HepG2 (cell line): ENCODE results near the gene FAM117A. TPM values are rescaled to one million over a fixed set of nuclear protein-coding genes. Genes with fewer than 3 reads are reported as not detected.

Experiments
- ATAC-seq: fragments of 200-7000 bp; cut with Tn5 transposase; 3 replicates; pipeline ENCODE4 v1.9.1; 2020; ENCODE audit warnings: mild to moderate bottlenecking, moderate library complexity
- BruUV-seq: library from RNA; stranded (reverse); fragments of 400-500 nt; replicated peaks from 2 replicates; lab custom pipeline; 2021; lab: Mats Ljungman, UMichigan
- CTCF ChIA-PET: fragments of 300-600 bp; formaldehyde crosslinking; extraction: SDS; loops from one replicate; lab custom pipeline; 2021; ENCODE audit warnings: low total read pairs, inconsistent platforms, low intra/inter-chr PET ratio; lab: Yijun Ruan, JAX
- POLR2A ChIA-PET: fragments of 350-600 bp; sonication (Branson Sonifier 250); formaldehyde crosslinking; loops from one replicate; lab custom pipeline; 2020; ENCODE audit warnings: antibody characterized with exemption, inconsistent platforms; lab: Yijun Ruan, JAX
- DNase-seq: peaks from one replicate; pipeline ENCODE4 v3.0.0-alpha.2; 2015; ENCODE audit warnings: low spot score
- FAIRE-seq: peaks from 3 replicates; lab custom pipeline; 2011; peaks lifted over from hg19 to GRCh38; lab: Jason Lieb, UNC
- H2AFZ ChIP-seq: one replicate; pipeline ENCODE4 v1.6.1; 2011; ENCODE audit warnings: low read length, inconsistent platforms
- H3K27ac ChIP-seq: fragments of 300-600 bp; 3 replicates; pipeline ENCODE4 v1.8.0; 2011; ENCODE audit warnings: mixed run types, mild to moderate bottlenecking, mixed read lengths, low read length, inconsistent platforms; ENCODE audit not compliant: insufficient read depth; ENCODE audit errors: extremely low read length
- H3K27me3 ChIP-seq, 2 experiments: fragments of 200-600 bp in 1 of 2; 2 replicates in 1 of 2; 3 replicates in 1 of 2; pipeline versions ENCODE4 v1.6.0 to v1.8.0; 2011; ENCODE audit warnings: low read length in 2 of 2, mild to moderate bottlenecking in 2 of 2, moderate library complexity in 2 of 2, inconsistent platforms in 1 of 2; ENCODE audit not compliant: insufficient read depth in 2 of 2, control insufficient read depth in 1 of 2
- H3K36me3 ChIP-seq, 2 experiments: fragments of 200-600 bp in 1 of 2; replicated peaks in 1 of 2; 2 replicates in 1 of 2; 3 replicates in 1 of 2; pipeline versions ENCODE4 v1.5.1 to v1.8.0; 2011; ENCODE audit warnings: low read length in 2 of 2, inconsistent platforms in 1 of 2; ENCODE audit not compliant: insufficient read depth in 2 of 2, control insufficient read depth in 1 of 2
- H3K4me1 ChIP-seq: 2 replicates; pipeline ENCODE4 v1.5.1; 2012; ENCODE audit warnings: low read length, inconsistent platforms; ENCODE audit not compliant: insufficient read depth
- H3K4me2 ChIP-seq: 2 replicates; pipeline ENCODE4 v1.6.0; 2011; ENCODE audit warnings: low read depth, low read length, inconsistent platforms
- H3K4me3 ChIP-seq, 3 experiments: fragments of 200-600 bp in 1 of 3; sonication (generic), shearing (Covaris generic) in 1 of 3; replicated peaks in 1 of 3; 2 replicates each; pipeline ENCODE4 v1.5.1; 2011 to 2016; ENCODE audit warnings: low read length in 3 of 3, inconsistent platforms in 2 of 3, low read depth in 2 of 3, mild to moderate bottlenecking in 2 of 3, control low read depth in 1 of 3, mixed read lengths in 1 of 3; ENCODE audit not compliant: insufficient read depth in 1 of 3
- H3K79me2 ChIP-seq: one replicate; pipeline ENCODE4 v1.6.1; 2011; ENCODE audit warnings: low read length, inconsistent platforms; ENCODE audit not compliant: insufficient read depth
- H3K9ac ChIP-seq: 2 replicates; pipeline ENCODE4 v1.6.0; 2011; ENCODE audit warnings: mild to moderate bottlenecking, low read depth, low read length, inconsistent platforms; ENCODE audit not compliant: insufficient read depth
- H3K9me3 ChIP-seq: 2 replicates; pipeline ENCODE4 v1.5.1; 2012; ENCODE audit warnings: mild to moderate bottlenecking, low read length
- H4K20me1 ChIP-seq: 2 replicates; pipeline ENCODE4 v1.6.0; 2011; ENCODE audit warnings: inconsistent platforms, mild to moderate bottlenecking, low read length, moderate library complexity; ENCODE audit not compliant: insufficient read depth
- CREBL2 ChIP-seq: sonication (generic); formaldehyde crosslinking; IDR thresholded peaks from 2 replicates; pipeline ENCODE4 v1.8.1; 2023; ENCODE audit warnings: missing genetic modification reagents, mild to moderate bottlenecking, borderline replicate concordance
- CSRNP2 ChIP-seq: sonication (generic); formaldehyde crosslinking; conservative IDR thresholded peaks from 2 replicates; pipeline ENCODE4 v1.8.0; 2022; ENCODE audit warnings: low read depth, missing genetic modification reagents
- HMGA1 ChIP-seq: sonication (generic); formaldehyde crosslinking; conservative IDR thresholded peaks from 2 replicates; pipeline ENCODE4 v1.4.0; 2020; ENCODE audit warnings: missing genetic modification reagents
- KDM4B ChIP-seq: sonication (generic); formaldehyde crosslinking; IDR thresholded peaks from 2 replicates; pipeline ENCODE4 v1.4.0; 2020; ENCODE audit warnings: missing genetic modification reagents
- MBNL3 ChIP-seq: fragments of 250-450 bp; sonication (Bioruptor Pico); conservative IDR thresholded peaks from 2 replicates; pipeline ENCODE4 v1.8.0; 2022; ENCODE audit warnings: mild to moderate bottlenecking, inconsistent platforms
- MYPOP ChIP-seq: sonication (generic); formaldehyde crosslinking; IDR thresholded peaks from 2 replicates; pipeline ENCODE4 v1.8.1; 2023; ENCODE audit warnings: mild to moderate bottlenecking, moderate library complexity, missing genetic modification reagents
- NCOA1 ChIP-seq: sonication (generic); formaldehyde crosslinking; IDR thresholded peaks from 2 replicates; pipeline ENCODE4 v1.9.0; 2021; ENCODE audit warnings: missing genetic modification reagents
- PHF21A ChIP-seq: sonication (generic); formaldehyde crosslinking; IDR thresholded peaks from 2 replicates; pipeline ENCODE4 v1.5.0; 2020; ENCODE audit warnings: mild to moderate bottlenecking, missing genetic modification reagents
- ZC3H4 ChIP-seq: sonication (generic); formaldehyde crosslinking; IDR thresholded peaks from 2 replicates; pipeline ENCODE4 v1.4.0; 2020; ENCODE audit warnings: missing genetic modification reagents, borderline replicate concordance
- ZNF672 ChIP-seq: sonication (generic); formaldehyde crosslinking; IDR thresholded peaks from 2 replicates; pipeline ENCODE4 v1.8.1; 2022; ENCODE audit warnings: missing genetic modification reagents
- ZNF781 ChIP-seq: sonication (generic); formaldehyde crosslinking; IDR thresholded peaks from 2 replicates; pipeline ENCODE4 v1.5.1; 2020; ENCODE audit warnings: borderline replicate concordance, mild to moderate bottlenecking, missing genetic modification reagents; ENCODE audit errors: not compliant biosample characterization
- WGBS: methylation state at CpG from one replicate; pipeline ENCODE4 v1.1.6; 2017; ENCODE audit warnings: low lambda C conversion rate; 5-methylcytosine and 5-hydroxymethylcytosine counted together
- in situ Hi-C: cut with HindIII; loops from 2 replicates; pipeline ENCODE4 v1.10.0; 2017; ENCODE audit warnings: low pct_unique_long_range_greater_than_20kb; ENCODE audit not compliant: extremely low pct_ligation_motif_present
- intact Hi-C: fragments of 100-400 bp; cut with micrococcal nuclease; formaldehyde crosslinking; loops from one replicate; pipeline ENCODE4 v1.10.0; 2022; ENCODE audit not compliant: unreplicated experiment
- polyA plus RNA-seq, 8 experiments: library from polyadenylated mRNA; depleted of rRNA in 3 of 8; stranded (reverse) in 7 of 8; unstranded in 1 of 8; fragments of >200 nt; fragmentation: Illumina TruSeq in 4 of 8; extraction: Trizol in 4 of 8; gene quantifications; 2 replicates each; pipeline versions ENCODE4 v1.2.1 to v1.2.3, GENCODE V29; 2011 to 2016; ENCODE audit warnings: low read depth in 4 of 8, missing spikeins in 1 of 8, mixed read lengths in 1 of 8; ENCODE audit not compliant: insufficient read depth in 1 of 8
- total RNA-seq, 5 experiments: library from RNA; depleted of rRNA; stranded (reverse); fragments of >200 nt; fragmentation: Illumina TruSeq; extraction: Trizol; gene quantifications; 2 replicates each; pipeline ENCODE4 v1.2.3, GENCODE V29; 2016; ENCODE audit warnings: low read depth in 1 of 5
- TF ChIP-seq, protein P1 (sequence below): IDR thresholded peaks from 2 replicates; pipeline ENCODE4 v1.6.1; 2012; ENCODE audit warnings: low read length, improper control_type of control experiment
- TF ChIP-seq, protein P2 (sequence below): sonication (generic); formaldehyde crosslinking; IDR thresholded peaks from 2 replicates; pipeline ENCODE4 v1.4.0; 2020; ENCODE audit warnings: missing genetic modification reagents

The FAM117A gene
- total and polyA plus RNA-seq, 2 of the 13 experiments (the other 11 are each of a cell fraction or from before 2014, with no cell fraction given) = 12.1 to 19.8 TPM

GRCh38 chr17:49741009-49741691 is 22.8 kb downstream of the FAM117A start:
- no peak overlapping the region for H2AFZ ChIP-seq
- CTCF ChIA-PET = no interaction called here
- in situ Hi-C loops = no loop called here
- intact Hi-C loops = no loop called here
- no TSS peak for BruUV-seq
- no peak for FAIRE-seq
- ATAC-seq = no peak
- no peak overlapping the region for H3K27ac ChIP-seq
- no peak overlapping the region for H3K4me2 ChIP-seq
- DNase-seq = no peak
- WGBS = 92% methylated on average over 5 of the region's 5 CpGs
- no peaks in the 10 kb centered on the region for H4K20me1 ChIP-seq
- H3K27me3 ChIP-seq = no peaks in the 10 kb centered on the region
- no peak overlapping the region for H3K9ac ChIP-seq
- H3K9me3 ChIP-seq = no peaks in the 10 kb centered on the region
- POLR2A ChIA-PET = interaction anchor here (3.4 kb wide), 1 partner anchor 23 kb away, joined by 13 read pairs; the partner anchor contains the start of gene FAM117A
- TF ChIP-seq MBNL3 = no peak
- TF ChIP-seq NCOA1 = no peak
- no peak for TF ChIP-seq CSRNP2 (CRISPR knock-in tag)
- no peak for TF ChIP-seq ZC3H4
- no peak for TF ChIP-seq KDM4B
- TF ChIP-seq MYPOP (CRISPR knock-in tag) = no peak
- TF ChIP-seq, protein P1, sequence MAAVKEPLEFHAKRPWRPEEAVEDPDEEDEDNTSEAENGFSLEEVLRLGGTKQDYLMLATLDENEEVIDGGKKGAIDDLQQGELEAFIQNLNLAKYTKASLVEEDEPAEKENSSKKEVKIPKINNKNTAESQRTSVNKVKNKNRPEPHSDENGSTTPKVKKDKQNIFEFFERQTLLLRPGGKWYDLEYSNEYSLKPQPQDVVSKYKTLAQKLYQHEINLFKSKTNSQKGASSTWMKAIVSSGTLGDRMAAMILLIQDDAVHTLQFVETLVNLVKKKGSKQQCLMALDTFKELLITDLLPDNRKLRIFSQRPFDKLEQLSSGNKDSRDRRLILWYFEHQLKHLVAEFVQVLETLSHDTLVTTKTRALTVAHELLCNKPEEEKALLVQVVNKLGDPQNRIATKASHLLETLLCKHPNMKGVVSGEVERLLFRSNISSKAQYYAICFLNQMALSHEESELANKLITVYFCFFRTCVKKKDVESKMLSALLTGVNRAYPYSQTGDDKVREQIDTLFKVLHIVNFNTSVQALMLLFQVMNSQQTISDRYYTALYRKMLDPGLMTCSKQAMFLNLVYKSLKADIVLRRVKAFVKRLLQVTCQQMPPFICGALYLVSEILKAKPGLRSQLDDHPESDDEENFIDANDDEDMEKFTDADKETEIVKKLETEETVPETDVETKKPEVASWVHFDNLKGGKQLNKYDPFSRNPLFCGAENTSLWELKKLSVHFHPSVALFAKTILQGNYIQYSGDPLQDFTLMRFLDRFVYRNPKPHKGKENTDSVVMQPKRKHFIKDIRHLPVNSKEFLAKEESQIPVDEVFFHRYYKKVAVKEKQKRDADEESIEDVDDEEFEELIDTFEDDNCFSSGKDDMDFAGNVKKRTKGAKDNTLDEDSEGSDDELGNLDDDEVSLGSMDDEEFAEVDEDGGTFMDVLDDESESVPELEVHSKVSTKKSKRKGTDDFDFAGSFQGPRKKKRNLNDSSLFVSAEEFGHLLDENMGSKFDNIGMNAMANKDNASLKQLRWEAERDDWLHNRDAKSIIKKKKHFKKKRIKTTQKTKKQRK = no peak
- no peak for TF ChIP-seq CREBL2
- TF ChIP-seq HMGA1 = no peak
- TF ChIP-seq ZNF781 = no peak
- TF ChIP-seq, protein P2, sequence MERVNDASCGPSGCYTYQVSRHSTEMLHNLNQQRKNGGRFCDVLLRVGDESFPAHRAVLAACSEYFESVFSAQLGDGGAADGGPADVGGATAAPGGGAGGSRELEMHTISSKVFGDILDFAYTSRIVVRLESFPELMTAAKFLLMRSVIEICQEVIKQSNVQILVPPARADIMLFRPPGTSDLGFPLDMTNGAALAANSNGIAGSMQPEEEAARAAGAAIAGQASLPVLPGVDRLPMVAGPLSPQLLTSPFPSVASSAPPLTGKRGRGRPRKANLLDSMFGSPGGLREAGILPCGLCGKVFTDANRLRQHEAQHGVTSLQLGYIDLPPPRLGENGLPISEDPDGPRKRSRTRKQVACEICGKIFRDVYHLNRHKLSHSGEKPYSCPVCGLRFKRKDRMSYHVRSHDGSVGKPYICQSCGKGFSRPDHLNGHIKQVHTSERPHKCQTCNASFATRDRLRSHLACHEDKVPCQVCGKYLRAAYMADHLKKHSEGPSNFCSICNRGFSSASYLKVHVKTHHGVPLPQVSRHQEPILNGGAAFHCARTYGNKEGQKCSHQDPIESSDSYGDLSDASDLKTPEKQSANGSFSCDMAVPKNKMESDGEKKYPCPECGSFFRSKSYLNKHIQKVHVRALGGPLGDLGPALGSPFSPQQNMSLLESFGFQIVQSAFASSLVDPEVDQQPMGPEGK (CRISPR knock-in tag) = no peak
- no peak for TF ChIP-seq PHF21A
- TF ChIP-seq ZNF672 = no peak
- H3K36me3 ChIP-seq = no peaks in the 10 kb centered on the region
- peaks cover 27% of the 10 kb centered on the region for H3K4me1 ChIP-seq
- H3K79me2 ChIP-seq = no peaks in the 10 kb centered on the region
- H3K4me3 ChIP-seq = no peak overlapping the region
